Stimulated activated naive CD4-positive, alpha-beta T cell (primary cell): ENCODE results near the gene BMPR1B.
"Not testable (repeated sequence)": the region's sequence is repeated elsewhere in the genome, so short reads cannot be mapped to it uniquely, and the experiment has no call there.

Experiments
- DNase-seq, 6 experiments: peaks; one replicate each; lab custom pipeline; 2025; lab: John Stamatoyannopoulos, UW

Gene BMPR1B

GRCh38 chr4:94833394-94833793 is 75.6 kb downstream of the BMPR1B start:
- DNase-seq, result no peak

GRCh38 chr4:94834501-94834900 is 76.7 kb downstream of the BMPR1B start:
- DNase-seq, result no peak

- DNase-seq, result not testable (repeated sequence)
Observed at GRCh38 chr4:94841166-94841863, 83.6 kb downstream of the BMPR1B start.

GRCh38 chr4:94841864-94842221 is 84.1 kb downstream of the BMPR1B start:
- DNase-seq, result no peak

GRCh38 chr4:94843216-94843615 is 85.5 kb downstream of the BMPR1B start:
- no peak for DNase-seq

- no peak for DNase-seq
Observed at GRCh38 chr4:94848326-94848725, 90.6 kb downstream of the BMPR1B start.

GRCh38 chr4:94849901-94850300 is 92.1 kb downstream of the BMPR1B start:
- no peak for DNase-seq

- no peak for DNase-seq
Observed at GRCh38 chr4:94852616-94853015, 94.9 kb downstream of the BMPR1B start.

- no peak for DNase-seq
Observed at GRCh38 chr4:94856030-94856429, 98.3 kb downstream of the BMPR1B start.

GRCh38 chr4:94870146-94870545 is 112.4 kb downstream of the BMPR1B start:
- DNase-seq, result no peak

GRCh38 chr4:94871644-94872305 is 114.0 kb downstream of the BMPR1B start:
- no peak for DNase-seq

- DNase-seq, result no peak
Observed at GRCh38 chr4:94877973-94878372, 120.2 kb downstream of the BMPR1B start.

GRCh38 chr4:94880956-94881355 is 123.2 kb downstream of the BMPR1B start:
- no peak for DNase-seq

GRCh38 chr4:94882756-94883155 is 125.0 kb downstream of the BMPR1B start:
- no peak for DNase-seq

GRCh38 chr4:94887027-94887426 is 129.3 kb downstream of the BMPR1B start:
- no peak for DNase-seq

- no peak for DNase-seq
Observed at GRCh38 chr4:94889523-94889922, 131.8 kb downstream of the BMPR1B start.

GRCh38 chr4:94889946-94890345 is 132.2 kb downstream of the BMPR1B start:
- DNase-seq, result no peak

GRCh38 chr4:94890579-94890978 is 132.8 kb downstream of the BMPR1B start:
- DNase-seq, result no peak

- DNase-seq, result no peak
Observed at GRCh38 chr4:94892051-94892450, 134.3 kb downstream of the BMPR1B start.

- DNase-seq, result no peak
Observed at GRCh38 chr4:94895081-94895480, 137.3 kb downstream of the BMPR1B start.

GRCh38 chr4:94897023-94897422 is 139.3 kb downstream of the BMPR1B start:
- DNase-seq, result no peak

GRCh38 chr4:94905511-94905910 is 147.8 kb downstream of the BMPR1B start:
- no peak for DNase-seq

GRCh38 chr4:94909645-94910044 is 151.9 kb downstream of the BMPR1B start:
- no peak for DNase-seq

- no peak for DNase-seq
Observed at GRCh38 chr4:94911106-94911505, 153.4 kb downstream of the BMPR1B start.
